Panc1 (cell line): Measurements from ENCODE around the gene CYBA. TPM values are rescaled to one million over a fixed set of nuclear protein-coding genes. Genes with fewer than 3 reads are reported as not detected.

Experiments used
- ATAC-seq: fragments of 200-7000 bp; cut with Tn5 transposase; 2 replicates; pipeline ENCODE4 v1.9.1; 2020; ENCODE audit warnings: mild to moderate bottlenecking, moderate library complexity
- BruUV-seq: library from RNA; stranded (reverse); fragments of 400-500 nt; replicated peaks from 2 replicates; lab custom pipeline; 2021; lab: Mats Ljungman, UMichigan
- CTCF ChIA-PET: fragments of 300-600 bp; sonication (Branson Sonifier 250); formaldehyde crosslinking; loops from one replicate; lab custom pipeline; 2022; ENCODE audit warnings: antibody characterized with exemption; lab: Charles Lee
- POLR2A ChIA-PET: fragments of 300-600 bp; sonication (Branson Sonifier 250); formaldehyde crosslinking; loops from one replicate; lab custom pipeline; 2022; ENCODE audit warnings: antibody characterized with exemption; lab: Charles Lee
- DNase-seq: peaks from one replicate; pipeline ENCODE4 v3.0.0-alpha.2; 2010; ENCODE audit warnings: low read depth, low spot score
- H3K27ac ChIP-seq: 2 replicates; pipeline ENCODE4 v1.5.1; 2011; ENCODE audit warnings: mild to moderate bottlenecking, low read length, inconsistent platforms
- H3K27me3 ChIP-seq: fragments of 200-500 bp; sonication (Bioruptor generic); 2 replicates; pipeline ENCODE4 v1.6.0; 2014; ENCODE audit warnings: low read length, inconsistent platforms; ENCODE audit not compliant: control insufficient read depth, insufficient read depth
- H3K36me3 ChIP-seq: fragments of 200-500 bp; sonication (Bioruptor generic); 2 replicates; pipeline ENCODE4 v1.5.1; 2014; ENCODE audit warnings: inconsistent platforms, mild to moderate bottlenecking, low read length, moderate library complexity; ENCODE audit not compliant: control insufficient read depth, insufficient read depth
- H3K4me1 ChIP-seq: 2 replicates; pipeline ENCODE4 v1.5.1; 2011; ENCODE audit warnings: inconsistent platforms, mild to moderate bottlenecking, low read length, moderate library complexity; ENCODE audit not compliant: control insufficient read depth, insufficient read depth
- H3K4me3 ChIP-seq, 2 experiments: 2 replicates each; pipeline ENCODE4 v1.5.1; 2011 to 2012; ENCODE audit warnings: low read depth in 2 of 2, low read length in 2 of 2, mild to moderate bottlenecking in 2 of 2, inconsistent platforms in 1 of 2, moderate library complexity in 1 of 2
- H3K9me3 ChIP-seq: fragments of 200-500 bp; sonication (Bioruptor generic); 2 replicates; pipeline ENCODE4 v1.5.1; 2014; ENCODE audit warnings: low read depth, mild to moderate bottlenecking, inconsistent platforms, low read length, moderate library complexity; ENCODE audit not compliant: control insufficient read depth, insufficient read depth
- CTCF ChIP-seq: fragments of 450-650 bp; IDR thresholded peaks from 2 replicates; pipeline ENCODE4 v1.5.1; 2017; ENCODE audit warnings: mild to moderate bottlenecking
- POLR2AphosphoS5 ChIP-seq: IDR thresholded peaks from 2 replicates; pipeline ENCODE4 v1.6.1; 2012; ENCODE audit warnings: mild to moderate bottlenecking, low read depth, low read length, moderate library complexity
- SIN3A ChIP-seq: IDR thresholded peaks from 2 replicates; pipeline ENCODE4 v1.6.1; 2012; ENCODE audit warnings: low read depth, mild to moderate bottlenecking, low read length, moderate library complexity, borderline replicate concordance; ENCODE audit not compliant: insufficient read depth
- TCF7L2 ChIP-seq: IDR thresholded peaks from 2 replicates; pipeline ENCODE4 v1.6.1; 2011; ENCODE audit warnings: mild to moderate bottlenecking, low read depth, low read length, inconsistent platforms
- in situ Hi-C: cut with HindIII; loops from 2 replicates; pipeline ENCODE4 v1.10.0; 2016; ENCODE audit warnings: low sequenced_read_pairs, low pct_unique_long_range_greater_than_20kb
- intact Hi-C: fragments of 100-400 bp; cut with micrococcal nuclease; formaldehyde crosslinking; loops from one replicate; pipeline ENCODE4 v1.10.0; 2022; ENCODE audit not compliant: unreplicated experiment
- total RNA-seq: library from RNA; stranded (reverse); gene quantifications from one replicate; pipeline ENCODE4 v1.2.1, GENCODE V29; 2021; ENCODE audit not compliant: unreplicated experiment
- TF ChIP-seq, protein P1 (sequence below), 2 experiments: IDR thresholded peaks; 2 replicates each; pipeline ENCODE4 v1.6.1; 2011 to 2012; ENCODE audit warnings: low read depth in 2 of 2, control low read depth in 1 of 2, low read length in 1 of 2, mild to moderate bottlenecking in 1 of 2, moderate library complexity in 1 of 2; ENCODE audit not compliant: insufficient read depth in 1 of 2

The CYBA gene
- total RNA-seq, 1 experiment from 2014 or later = 233 TPM

DNA sequence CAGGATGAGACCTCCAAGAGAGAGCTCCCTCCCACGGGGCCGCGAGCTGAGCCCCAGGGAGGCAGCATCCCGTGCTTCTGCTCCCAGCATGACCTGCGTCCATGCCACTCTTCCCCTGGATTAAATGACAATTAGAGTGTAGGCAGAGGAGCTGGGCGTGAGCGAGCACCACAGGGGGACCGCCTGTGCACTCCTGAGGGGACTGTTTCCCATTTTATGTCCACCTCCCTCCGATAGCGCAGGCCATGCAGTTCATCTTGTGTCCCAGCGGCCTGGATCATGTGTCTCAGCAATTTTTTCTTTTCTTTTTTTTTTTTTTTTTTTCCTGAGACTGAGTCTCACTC, 18.3 kb downstream of the CYBA start:
- Histone ChIP-seq H3K27me3 (no peaks in the 10 kb centered on the region), H3K9me3 (no peaks in the 10 kb centered on the region), H3K4me3 (no peak overlapping the region), H3K27ac (no peak overlapping the region), H3K4me1 (no peaks in the 10 kb centered on the region), H3K36me3 (no peaks in the 10 kb centered on the region)
- intact Hi-C loops = no loop called here
- DNase-seq (no peak), ATAC-seq (no peak)
- BruUV-seq = no TSS peak
- in situ Hi-C loops = no loop called here
- TF ChIP-seq TCF7L2 = no peak
- TF ChIP-seq, protein P1, sequence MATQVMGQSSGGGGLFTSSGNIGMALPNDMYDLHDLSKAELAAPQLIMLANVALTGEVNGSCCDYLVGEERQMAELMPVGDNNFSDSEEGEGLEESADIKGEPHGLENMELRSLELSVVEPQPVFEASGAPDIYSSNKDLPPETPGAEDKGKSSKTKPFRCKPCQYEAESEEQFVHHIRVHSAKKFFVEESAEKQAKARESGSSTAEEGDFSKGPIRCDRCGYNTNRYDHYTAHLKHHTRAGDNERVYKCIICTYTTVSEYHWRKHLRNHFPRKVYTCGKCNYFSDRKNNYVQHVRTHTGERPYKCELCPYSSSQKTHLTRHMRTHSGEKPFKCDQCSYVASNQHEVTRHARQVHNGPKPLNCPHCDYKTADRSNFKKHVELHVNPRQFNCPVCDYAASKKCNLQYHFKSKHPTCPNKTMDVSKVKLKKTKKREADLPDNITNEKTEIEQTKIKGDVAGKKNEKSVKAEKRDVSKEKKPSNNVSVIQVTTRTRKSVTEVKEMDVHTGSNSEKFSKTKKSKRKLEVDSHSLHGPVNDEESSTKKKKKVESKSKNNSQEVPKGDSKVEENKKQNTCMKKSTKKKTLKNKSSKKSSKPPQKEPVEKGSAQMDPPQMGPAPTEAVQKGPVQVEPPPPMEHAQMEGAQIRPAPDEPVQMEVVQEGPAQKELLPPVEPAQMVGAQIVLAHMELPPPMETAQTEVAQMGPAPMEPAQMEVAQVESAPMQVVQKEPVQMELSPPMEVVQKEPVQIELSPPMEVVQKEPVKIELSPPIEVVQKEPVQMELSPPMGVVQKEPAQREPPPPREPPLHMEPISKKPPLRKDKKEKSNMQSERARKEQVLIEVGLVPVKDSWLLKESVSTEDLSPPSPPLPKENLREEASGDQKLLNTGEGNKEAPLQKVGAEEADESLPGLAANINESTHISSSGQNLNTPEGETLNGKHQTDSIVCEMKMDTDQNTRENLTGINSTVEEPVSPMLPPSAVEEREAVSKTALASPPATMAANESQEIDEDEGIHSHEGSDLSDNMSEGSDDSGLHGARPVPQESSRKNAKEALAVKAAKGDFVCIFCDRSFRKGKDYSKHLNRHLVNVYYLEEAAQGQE (IDR thresholded peaks at IDR 0.05; ENCODE audit: insufficient read depth in 1 of 2, low read depth in 2 of 2, low read length in 1 of 2) = no peak
- no peak for TF ChIP-seq POLR2AphosphoS5
- TF ChIP-seq SIN3A = no peak
- TF ChIP-seq CTCF = no peak
- ChIA-PET POLR2A (no interaction called here), CTCF (no interaction called here)

DNA sequence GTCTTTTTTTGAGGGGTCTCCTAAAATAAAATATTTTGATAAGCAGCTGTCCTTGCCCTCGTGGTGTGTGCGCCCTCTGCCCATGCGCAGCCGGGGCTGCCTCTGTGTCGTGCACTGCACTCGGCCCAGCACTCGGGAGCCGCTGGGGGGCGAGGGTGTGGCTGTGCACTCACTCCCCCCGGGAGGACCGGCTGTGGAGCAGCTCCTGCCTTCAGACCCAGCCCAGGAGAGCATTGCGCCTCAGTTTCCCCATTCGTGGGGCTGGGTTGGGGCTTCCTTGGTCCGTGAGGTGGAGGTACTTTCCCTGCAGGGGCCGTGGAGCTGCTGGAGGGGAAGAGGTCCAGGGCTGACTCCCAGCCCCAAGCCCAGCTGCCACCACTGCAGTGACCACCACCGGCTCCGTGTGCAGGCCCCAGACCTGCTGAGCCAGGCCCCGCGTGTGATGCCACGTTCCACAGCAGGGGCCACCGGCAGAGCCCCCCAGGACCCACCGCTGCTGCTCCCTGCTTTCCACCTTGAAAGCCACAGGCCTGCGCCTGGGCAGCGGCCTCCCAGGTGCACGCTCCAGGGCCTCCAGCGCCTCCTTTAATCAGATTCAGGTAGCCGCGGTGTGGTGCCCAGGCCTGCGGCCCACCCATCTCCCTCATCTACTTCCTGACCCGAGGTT, 18.8 kb downstream of the CYBA start:
- no peak for TF ChIP-seq CTCF
- TF ChIP-seq, protein P1 (IDR thresholded peaks at IDR 0.05; ENCODE audit: insufficient read depth in 1 of 2, low read depth in 2 of 2, low read length in 1 of 2) = no peak
- TF ChIP-seq POLR2AphosphoS5 = no peak
- no peak for TF ChIP-seq TCF7L2
- TF ChIP-seq SIN3A = no peak
- ChIA-PET CTCF (no interaction called here), POLR2A (no interaction called here)
- Histone ChIP-seq H3K9me3 (no peaks in the 10 kb centered on the region), H3K4me1 (no peaks in the 10 kb centered on the region), H3K36me3 (no peaks in the 10 kb centered on the region), H3K27me3 (no peaks in the 10 kb centered on the region), H3K4me3 (no peak overlapping the region), H3K27ac (no peak overlapping the region)
- DNase-seq = no peak
- intact Hi-C loops (no loop called here), in situ Hi-C loops (no loop called here)
- BruUV-seq = no TSS peak
- no peak for ATAC-seq
